Activated naive CD8-positive, alpha-beta T cell treated with anti-CD3 and anti-CD28 coated beads, Interleukin-2, amount 10 ng/mL, durations not matched to agents 7 days and 5 days (primary cell): ENCODE data around the gene COL5A2. TPM values are rescaled to one million over a fixed set of nuclear protein-coding genes. Genes with fewer than 3 reads are reported as not detected.

ENCODE experiments used
- ATAC-seq: fragments of 150-1000 bp; cut with Tn5 transposase; one replicate; pipeline ENCODE4 v1.10.0; 2021; ENCODE audit warnings: low read depth, moderate library complexity
- POLR2A ChIA-PET: fragments of 350-600 bp; sonication (Branson Sonifier 250); formaldehyde crosslinking; loops from one replicate; lab custom pipeline; 2021; ENCODE audit warnings: antibody characterized with exemption; lab: Charles Lee
- DNase-seq: peaks from one replicate; pipeline ENCODE4 v3.0.0; 2021
- H3K27ac Mint-ChIP-seq: one replicate; pipeline ENCODE4 v1.8.0; 2022; ENCODE audit warnings: mild to moderate bottlenecking, mixed read lengths
- H3K27me3 Mint-ChIP-seq: one replicate; pipeline ENCODE4 v1.8.0; 2022; ENCODE audit warnings: mild to moderate bottlenecking, moderate library complexity, mixed read lengths
- H3K36me3 Mint-ChIP-seq: one replicate; pipeline ENCODE4 v1.8.0; 2021; ENCODE audit warnings: mild to moderate bottlenecking, mixed read lengths
- H3K4me1 Mint-ChIP-seq: one replicate; pipeline ENCODE4 v1.8.0; 2021; ENCODE audit warnings: mixed read lengths
- H3K4me3 Mint-ChIP-seq: one replicate; pipeline ENCODE4 v1.8.0; 2022; ENCODE audit warnings: mild to moderate bottlenecking, moderate library complexity, mixed read lengths
- H3K9me3 Mint-ChIP-seq: one replicate; pipeline ENCODE4 v1.8.0; 2021; ENCODE audit warnings: mixed read lengths
- microRNA-seq: library from miRNA; unstranded; fragments of <30 nt; microRNA quantifications from one replicate; pipeline ENCODE4 v1.2.0, GENCODE V29; 2022
- total RNA-seq, 2 experiments: library from RNA; stranded (reverse); gene quantifications; one replicate each; pipeline ENCODE4 v1.2.3, GENCODE V29; 2021

The COL5A2 gene
- total RNA-seq, 2 experiments from 2014 or later = 2.2 to 2.3 TPM

GRCh38 chr2:188997263-188997662 lies 182.3 kb downstream of the COL5A2 start:
- Mint-ChIP-seq H3K27ac (no peak overlapping the region), H3K4me3 (no peak overlapping the region), H3K4me1 (no peaks in the 10 kb centered on the region), H3K36me3 (no peaks in the 10 kb centered on the region), H3K27me3 (no peaks in the 10 kb centered on the region), H3K9me3 (no peaks in the 10 kb centered on the region)
- ATAC-seq (no peak), DNase-seq (no peak)
- POLR2A ChIA-PET = no interaction called here

GRCh38 chr2:188993247-188993646 lies 186.3 kb downstream of the COL5A2 start:
- Mint-ChIP-seq H3K27me3 (peaks cover 2% of the 10 kb centered on the region), H3K4me1 (no peaks in the 10 kb centered on the region), H3K9me3 (no peaks in the 10 kb centered on the region), H3K4me3 (no peak overlapping the region), H3K27ac (no peak overlapping the region), H3K36me3 (no peaks in the 10 kb centered on the region)
- POLR2A ChIA-PET = no interaction called here
- ATAC-seq (no peak), DNase-seq (no peak)

- Mint-ChIP-seq H3K36me3 (no peaks in the 10 kb centered on the region), H3K27me3 (peaks cover 2% of the 10 kb centered on the region), H3K4me1 (no peaks in the 10 kb centered on the region), H3K4me3 (no peak overlapping the region), H3K9me3 (no peaks in the 10 kb centered on the region), H3K27ac (no peak overlapping the region)
- ATAC-seq (no peak), DNase-seq (no peak)
- POLR2A ChIA-PET = no interaction called here
Observed at GRCh38 chr2:188986839-188987238, 192.7 kb downstream of the COL5A2 start.

- H3K27ac Mint-ChIP-seq = no peak overlapping the region
- H3K9me3 Mint-ChIP-seq = no peaks in the 10 kb centered on the region
- no peaks in the 10 kb centered on the region for H3K4me1 Mint-ChIP-seq
- no peak for DNase-seq
- H3K36me3 Mint-ChIP-seq = no peaks in the 10 kb centered on the region
- H3K4me3 Mint-ChIP-seq = no peak overlapping the region
- H3K27me3 Mint-ChIP-seq = peaks cover 1% of the 10 kb centered on the region
- POLR2A ChIA-PET = no interaction called here
- ATAC-seq = no peak
Observed at GRCh38 chr2:188984680-188985079, 194.9 kb downstream of the COL5A2 start.

- Mint-ChIP-seq H3K9me3 (no peaks in the 10 kb centered on the region), H3K4me1 (no peaks in the 10 kb centered on the region), H3K4me3 (no peak overlapping the region), H3K27ac (no peak overlapping the region), H3K27me3 (no peaks in the 10 kb centered on the region), H3K36me3 (no peaks in the 10 kb centered on the region)
- no peak for DNase-seq
- no peak for ATAC-seq
- POLR2A ChIA-PET = no interaction called here
Observed at GRCh38 chr2:188984065-188984491, 195.5 kb downstream of the COL5A2 start.

GRCh38 chr2:188983427-188984064 lies 196.0 kb downstream of the COL5A2 start:
- ATAC-seq (no peak), DNase-seq (no peak)
- H3K9me3 Mint-ChIP-seq = no peaks in the 10 kb centered on the region
- H3K36me3 Mint-ChIP-seq = no peaks in the 10 kb centered on the region
- H3K27me3 Mint-ChIP-seq = no peaks in the 10 kb centered on the region
- H3K4me3 Mint-ChIP-seq = no peak overlapping the region
- POLR2A ChIA-PET = no interaction called here
- no peaks in the 10 kb centered on the region for H3K4me1 Mint-ChIP-seq
- H3K27ac Mint-ChIP-seq = no peak overlapping the region

Small RNA genes lying within 50 kb of the gene (microRNA-seq; reads per million reads assigned to microRNA genes)
- not detected for gene MIR3129
- not detected for gene MIR3606

Other genes with a start within 250 kb of the COL5A2 start
- gene COL3A1, start 205.4 kb downstream of the COL5A2 start, total RNA-seq = not detected